ENCODE measurements around the gene HIF3A.

Gene HIF3A

GRCh38 chr19:46391296-46392251 lies 94.7 kb downstream of the HIF3A start:
- DNase-seq (ENCODE audit: low spot score) = no peak
- in situ Hi-C loops (cut with MboI; ENCODE audit: low pct_unique_long_range_greater_than_20kb, low sequenced_read_pairs, unreplicated experiment) = no loop called here
- no peak for TF ChIP-seq CTCF (IDR thresholded peaks at IDR 0.05; ENCODE audit: extremely low read depth, insufficient read depth, missing control alignments)

- in situ Hi-C loops (cut with MboI; ENCODE audit: low pct_unique_long_range_greater_than_20kb, low sequenced_read_pairs, unreplicated experiment) = no loop called here
- no peak for DNase-seq (ENCODE audit: low spot score)
- TF ChIP-seq CTCF (IDR thresholded peaks at IDR 0.05; ENCODE audit: extremely low read depth, insufficient read depth, missing control alignments) = no peak
These were observed 95.5 kb downstream of the HIF3A start for GRCh38 chr19:46392252-46392801.

GRCh38 chr19:46392837-46393236 lies 96.0 kb downstream of the HIF3A start:
- DNase-seq (ENCODE audit: low spot score) = no peak
- no peak for TF ChIP-seq CTCF (IDR thresholded peaks at IDR 0.05; ENCODE audit: extremely low read depth, insufficient read depth, missing control alignments)
- in situ Hi-C loops (cut with MboI; ENCODE audit: low pct_unique_long_range_greater_than_20kb, low sequenced_read_pairs, unreplicated experiment) = no loop called here

Measured in GM13977 (cell line).